ENCODE results near the gene DNAJA1.

Gene DNAJA1

GRCh38 chr9:33007755-33008154, 17.3 kb upstream of the DNAJA1 start:
- TF ChIP-seq CTCF (conservative IDR thresholded peaks at IDR 0.05; ENCODE audit: control insufficient read depth, insufficient read depth, low read depth, low read length): no peak
- H3K4me3 ChIP-seq (ENCODE audit: control insufficient read depth, low read depth, low read length): no peak overlapping the region
- no peak for DNase-seq (ENCODE audit: low read depth)

- TF ChIP-seq CTCF (conservative IDR thresholded peaks at IDR 0.05; ENCODE audit: control insufficient read depth, insufficient read depth, low read depth, low read length): no peak
- no peak for DNase-seq (ENCODE audit: low read depth)
- no peak overlapping the region for H3K4me3 ChIP-seq (ENCODE audit: control insufficient read depth, low read depth, low read length)
Measured at GRCh38 chr9:33011831-33012230, 13.2 kb upstream of the DNAJA1 start.

GRCh38 chr9:33012328-33013069, 12.6 kb upstream of the DNAJA1 start:
- no peak for TF ChIP-seq CTCF (conservative IDR thresholded peaks at IDR 0.05; ENCODE audit: control insufficient read depth, insufficient read depth, low read depth, low read length)
- no peak for DNase-seq (ENCODE audit: low read depth)
- no peak overlapping the region for H3K4me3 ChIP-seq (ENCODE audit: control insufficient read depth, low read depth, low read length)

GRCh38 chr9:33013962-33014664, 11.0 kb upstream of the DNAJA1 start:
- no peak overlapping the region for H3K4me3 ChIP-seq (ENCODE audit: control insufficient read depth, low read depth, low read length)
- TF ChIP-seq CTCF (conservative IDR thresholded peaks at IDR 0.05; ENCODE audit: control insufficient read depth, insufficient read depth, low read depth, low read length): no peak
- DNase-seq (ENCODE audit: low read depth): no peak

- no peak overlapping the region for H3K4me3 ChIP-seq (ENCODE audit: control insufficient read depth, low read depth, low read length)
- DNase-seq (ENCODE audit: low read depth): no peak
- TF ChIP-seq CTCF (conservative IDR thresholded peaks at IDR 0.05; ENCODE audit: control insufficient read depth, insufficient read depth, low read depth, low read length): no peak
Measured at GRCh38 chr9:33014665-33015014, 10.4 kb upstream of the DNAJA1 start.

- DNase-seq (ENCODE audit: low read depth): no peak
- TF ChIP-seq CTCF (conservative IDR thresholded peaks at IDR 0.05; ENCODE audit: control insufficient read depth, insufficient read depth, low read depth, low read length): no peak
- no peak overlapping the region for H3K4me3 ChIP-seq (ENCODE audit: control insufficient read depth, low read depth, low read length)
Measured at GRCh38 chr9:33017283-33018041, 7.6 kb upstream of the DNAJA1 start.

Data from fibroblast of mammary gland (primary cell).